Measurements from ENCODE around the gene VANGL1.
"Not testable (repeated sequence)": the region's sequence is repeated elsewhere in the genome, so short reads cannot be mapped to it uniquely, and the experiment has no call there.

VANGL1 gene

GRCh38 chr1:115620950-115621349, 20.8 kb upstream of the VANGL1 start:
- Histone ChIP-seq H3K36me3 (ENCODE audit: control insufficient read depth, insufficient read depth, low read length) (no peaks in the 10 kb centered on the region), H3K56ac (ENCODE audit: low read length) (no peak overlapping the region), H3K4ac (ENCODE audit: low read depth, low read length) (no peak overlapping the region), H4K5ac (ENCODE audit: low read length) (no peak overlapping the region), H2AK5ac (ENCODE audit: low read length) (no peak overlapping the region), H3K4me2 (ENCODE audit: low read length) (no peak overlapping the region), H3K27ac (ENCODE audit: low read depth, low read length) (no peak overlapping the region), H3K79me1 (ENCODE audit: low read length) (no peaks in the 10 kb centered on the region), H3K23ac (ENCODE audit: low read length) (no peak overlapping the region), H3K27me3 (ENCODE audit: insufficient read depth, low read length, poor library complexity) (no peaks in the 10 kb centered on the region), H3K4me3 (ENCODE audit: low read length) (no peak overlapping the region), H3K9ac (ENCODE audit: low read length) (no peak overlapping the region), H2BK5ac (ENCODE audit: low read length) (no peak overlapping the region), H2BK15ac (replicated peaks; ENCODE audit: low read depth) (no peak overlapping the region), H3K18ac (ENCODE audit: low read length) (no peak overlapping the region), H3K79me2 (ENCODE audit: control insufficient read depth, insufficient read depth, low read length) (no peaks in the 10 kb centered on the region), H2BK120ac (ENCODE audit: low read depth, low read length) (no peak overlapping the region), H3K4me1 (ENCODE audit: control insufficient read depth, low read depth, low read length) (no peaks in the 10 kb centered on the region), H4K8ac (ENCODE audit: low read depth, low read length) (no peak overlapping the region)
- no peak for DNase-seq

GRCh38 chr1:115624859-115625258, 16.9 kb upstream of the VANGL1 start:
- no peaks in the 10 kb centered on the region for H3K36me3 ChIP-seq (ENCODE audit: control insufficient read depth, insufficient read depth, low read length)
- H3K79me1 ChIP-seq (ENCODE audit: low read length): no peaks in the 10 kb centered on the region
- H3K27ac ChIP-seq (ENCODE audit: low read depth, low read length): no peak overlapping the region
- no peak overlapping the region for H3K4me2 ChIP-seq (ENCODE audit: low read length)
- DNase-seq: peak; percentile 48
- H4K5ac ChIP-seq (ENCODE audit: low read length): no peak overlapping the region
- H4K8ac ChIP-seq (ENCODE audit: low read depth, low read length): no peak overlapping the region
- H3K79me2 ChIP-seq (ENCODE audit: control insufficient read depth, insufficient read depth, low read length): no peaks in the 10 kb centered on the region
- no peaks in the 10 kb centered on the region for H3K27me3 ChIP-seq (ENCODE audit: insufficient read depth, low read length, poor library complexity)
- no CpG with 5 or more reads among the region's 1 CpG for WGBS (ENCODE audit: extremely low coverage, insufficient coverage, low lambda C conversion rate)
- H2AK5ac ChIP-seq (ENCODE audit: low read length): no peak overlapping the region
- no peak overlapping the region for H3K9ac ChIP-seq (ENCODE audit: low read length)
- H3K4ac ChIP-seq (ENCODE audit: low read depth, low read length): no peak overlapping the region
- H3K56ac ChIP-seq (ENCODE audit: low read length): peak overlapping the region; percentile 56
- no peak overlapping the region for H3K23ac ChIP-seq (ENCODE audit: low read length)
- no peak overlapping the region for H2BK5ac ChIP-seq (ENCODE audit: low read length)
- no peak overlapping the region for H2BK120ac ChIP-seq (ENCODE audit: low read depth, low read length)
- no peak overlapping the region for H2BK15ac ChIP-seq (replicated peaks; ENCODE audit: low read depth)
- no peak overlapping the region for H3K4me3 ChIP-seq (ENCODE audit: low read length)
- H3K4me1 ChIP-seq (ENCODE audit: control insufficient read depth, low read depth, low read length): peaks cover 4% of the 10 kb centered on the region
- H3K18ac ChIP-seq (ENCODE audit: low read length): no peak overlapping the region

- no peak overlapping the region for H3K4me3 ChIP-seq (ENCODE audit: low read length)
- peak overlapping the region; percentile 8 for H2AK5ac ChIP-seq (ENCODE audit: low read length)
- peak overlapping the region; percentile 20 for H3K23ac ChIP-seq (ENCODE audit: low read length)
- no peaks in the 10 kb centered on the region for H3K36me3 ChIP-seq (ENCODE audit: control insufficient read depth, insufficient read depth, low read length)
- H3K18ac ChIP-seq (ENCODE audit: low read length): no peak overlapping the region
- no peak overlapping the region for H3K4ac ChIP-seq (ENCODE audit: low read depth, low read length)
- H3K27ac ChIP-seq (ENCODE audit: low read depth, low read length): peak overlapping the region; percentile 14
- no peak overlapping the region for H3K4me2 ChIP-seq (ENCODE audit: low read length)
- peaks cover 16% of the 10 kb centered on the region for H3K4me1 ChIP-seq (ENCODE audit: control insufficient read depth, low read depth, low read length)
- H3K79me1 ChIP-seq (ENCODE audit: low read length): no peaks in the 10 kb centered on the region
- H2BK5ac ChIP-seq (ENCODE audit: low read length): peak overlapping the region; percentile 63
- WGBS (ENCODE audit: extremely low coverage, insufficient coverage, low lambda C conversion rate): no CpG with 5 or more reads among the region's 2 CpGs
- H3K56ac ChIP-seq (ENCODE audit: low read length): peak overlapping the region; percentile 54
- no peak overlapping the region for H4K8ac ChIP-seq (ENCODE audit: low read depth, low read length)
- H2BK15ac ChIP-seq (replicated peaks; ENCODE audit: low read depth): no peak overlapping the region
- no peak overlapping the region for H4K5ac ChIP-seq (ENCODE audit: low read length)
- no peak overlapping the region for H2BK120ac ChIP-seq (ENCODE audit: low read depth, low read length)
- H3K79me2 ChIP-seq (ENCODE audit: control insufficient read depth, insufficient read depth, low read length): no peaks in the 10 kb centered on the region
- no peak overlapping the region for H3K9ac ChIP-seq (ENCODE audit: low read length)
- no peaks in the 10 kb centered on the region for H3K27me3 ChIP-seq (ENCODE audit: insufficient read depth, low read length, poor library complexity)
- peak; percentile 60 for DNase-seq
Observed at GRCh38 chr1:115630342-115630741, 11.4 kb upstream of the VANGL1 start.

GRCh38 chr1:115632251-115633026, 9.3 kb upstream of the VANGL1 start:
- Histone ChIP-seq H3K56ac (ENCODE audit: low read length) (peak overlapping the region; percentile 26), H3K4me3 (ENCODE audit: low read length) (no peak overlapping the region), H3K27ac (ENCODE audit: low read depth, low read length) (peak overlapping the region; percentile 66), H3K23ac (ENCODE audit: low read length) (no peak overlapping the region), H2BK120ac (ENCODE audit: low read depth, low read length) (peak overlapping the region; percentile 82), H3K4me2 (ENCODE audit: low read length) (no peak overlapping the region), H3K4ac (ENCODE audit: low read depth, low read length) (peak overlapping the region; percentile 28), H4K8ac (ENCODE audit: low read depth, low read length) (no peak overlapping the region), H3K4me1 (ENCODE audit: control insufficient read depth, low read depth, low read length) (peaks cover 16% of the 10 kb centered on the region), H3K9ac (ENCODE audit: low read length) (no peak overlapping the region), H3K27me3 (ENCODE audit: insufficient read depth, low read length, poor library complexity) (no peaks in the 10 kb centered on the region), H2BK15ac (replicated peaks; ENCODE audit: low read depth) (peak overlapping the region; percentile 61), H3K18ac (ENCODE audit: low read length) (peak overlapping the region; percentile 64), H3K79me1 (ENCODE audit: low read length) (no peaks in the 10 kb centered on the region), H2AK5ac (ENCODE audit: low read length) (no peak overlapping the region), H2BK5ac (ENCODE audit: low read length) (peak overlapping the region; percentile 3), H3K36me3 (ENCODE audit: control insufficient read depth, insufficient read depth, low read length) (no peaks in the 10 kb centered on the region), H3K79me2 (ENCODE audit: control insufficient read depth, insufficient read depth, low read length) (no peaks in the 10 kb centered on the region), H4K5ac (ENCODE audit: low read length) (peak overlapping the region; percentile 64)
- no CpG with 5 or more reads among the region's 4 CpGs for WGBS (ENCODE audit: extremely low coverage, insufficient coverage, low lambda C conversion rate)
- DNase-seq: peak; percentile 82

GRCh38 chr1:115633606-115634005, 8.2 kb upstream of the VANGL1 start:
- H4K5ac ChIP-seq (ENCODE audit: low read length); H3K23ac ChIP-seq (ENCODE audit: low read length); H3K4me3 ChIP-seq (ENCODE audit: low read length); H3K27me3 ChIP-seq (ENCODE audit: insufficient read depth, low read length, poor library complexity); H2BK15ac ChIP-seq (replicated peaks; ENCODE audit: low read depth); H2BK5ac ChIP-seq (ENCODE audit: low read length); DNase-seq; H3K36me3 ChIP-seq (ENCODE audit: control insufficient read depth, insufficient read depth, low read length); H2BK120ac ChIP-seq (ENCODE audit: low read depth, low read length); H3K56ac ChIP-seq (ENCODE audit: low read length); H3K27ac ChIP-seq (ENCODE audit: low read depth, low read length); H2AK5ac ChIP-seq (ENCODE audit: low read length); H3K18ac ChIP-seq (ENCODE audit: low read length); H3K79me2 ChIP-seq (ENCODE audit: control insufficient read depth, insufficient read depth, low read length); H4K8ac ChIP-seq (ENCODE audit: low read depth, low read length); H3K79me1 ChIP-seq (ENCODE audit: low read length); H3K4ac ChIP-seq (ENCODE audit: low read depth, low read length); H3K4me2 ChIP-seq (ENCODE audit: low read length); H3K9ac ChIP-seq (ENCODE audit: low read length): not testable (repeated sequence)
- H3K4me1 ChIP-seq (ENCODE audit: control insufficient read depth, low read depth, low read length): peaks cover 16% of the 10 kb centered on the region
- WGBS (ENCODE audit: extremely low coverage, insufficient coverage, low lambda C conversion rate): no CpG with 5 or more reads among the region's 1 CpG

- not testable (repeated sequence) for H2BK15ac ChIP-seq (replicated peaks; ENCODE audit: low read depth)
Observed at GRCh38 chr1:115637247-115637646, 4.5 kb upstream of the VANGL1 start.

More at GRCh38 chr1:115637247-115637646, 4.5 kb upstream of the VANGL1 start:
- not testable (repeated sequence) for H3K18ac ChIP-seq (ENCODE audit: low read length); H3K4ac ChIP-seq (ENCODE audit: low read depth, low read length); H3K9ac ChIP-seq (ENCODE audit: low read length); H3K56ac ChIP-seq (ENCODE audit: low read length); H3K4me3 ChIP-seq (ENCODE audit: low read length); H3K79me2 ChIP-seq (ENCODE audit: control insufficient read depth, insufficient read depth, low read length); H4K5ac ChIP-seq (ENCODE audit: low read length); H2AK5ac ChIP-seq (ENCODE audit: low read length); H2BK5ac ChIP-seq (ENCODE audit: low read length); H3K4me1 ChIP-seq (ENCODE audit: control insufficient read depth, low read depth, low read length); H2BK120ac ChIP-seq (ENCODE audit: low read depth, low read length); H3K36me3 ChIP-seq (ENCODE audit: control insufficient read depth, insufficient read depth, low read length); H3K27ac ChIP-seq (ENCODE audit: low read depth, low read length); DNase-seq; H3K79me1 ChIP-seq (ENCODE audit: low read length); H3K27me3 ChIP-seq (ENCODE audit: insufficient read depth, low read length, poor library complexity); H3K4me2 ChIP-seq (ENCODE audit: low read length); H4K8ac ChIP-seq (ENCODE audit: low read depth, low read length); H3K23ac ChIP-seq (ENCODE audit: low read length)
- no CpG with 5 or more reads among the region's 1 CpG for WGBS (ENCODE audit: extremely low coverage, insufficient coverage, low lambda C conversion rate)

Data from mesendoderm (in vitro differentiated cells).